ENCODE results near the gene IL1RAPL1. TPM values are rescaled to one million over a fixed set of nuclear protein-coding genes. Genes with fewer than 3 reads are reported as not detected.

IL1RAPL1 gene
- total RNA-seq, 2 experiments from 2014 or later: not detected

GRCh38 chrX:29661290-29661689 is 1074.0 kb downstream of the IL1RAPL1 start:
- no peaks in the 10 kb centered on the region for H3K4me1 Mint-ChIP-seq (ENCODE audit: low read depth)
- POLR2A ChIA-PET: no interaction called here
- intact Hi-C loops (cut with DNase I, micrococcal nuclease): no loop called here
- H3K27ac Mint-ChIP-seq: no peak overlapping the region
- Histone ChIP-seq H3K9me3 (ENCODE audit: control insufficient read depth in 1 of 2, insufficient read depth in 1 of 2, low read length in 2 of 2) (no peaks in the 10 kb centered on the region), H3K36me3 (ENCODE audit: insufficient read depth, low read length) (no peaks in the 10 kb centered on the region), H3K27ac (ENCODE audit: low read depth in 1 of 2, low read length in 2 of 2) (no peak overlapping the region), H3K4me3 (ENCODE audit: low read length) (no peak overlapping the region), H3K27me3 (ENCODE audit: control insufficient read depth in 1 of 2, insufficient read depth in 2 of 2, low read length in 2 of 2) (no peaks in the 10 kb centered on the region), H3K4me1 (ENCODE audit: insufficient read depth, low read length) (no peaks in the 10 kb centered on the region)
- H3K9me3 Mint-ChIP-seq: no peaks in the 10 kb centered on the region
- H3K36me3 Mint-ChIP-seq (ENCODE audit: low read depth): no peaks in the 10 kb centered on the region
- H3K27me3 Mint-ChIP-seq: no peaks in the 10 kb centered on the region
- CTCF ChIA-PET: no interaction called here
- no peak for ATAC-seq (ENCODE audit: poor library complexity)
- DNase-seq: no peak
- TF ChIP-seq, protein P1, sequence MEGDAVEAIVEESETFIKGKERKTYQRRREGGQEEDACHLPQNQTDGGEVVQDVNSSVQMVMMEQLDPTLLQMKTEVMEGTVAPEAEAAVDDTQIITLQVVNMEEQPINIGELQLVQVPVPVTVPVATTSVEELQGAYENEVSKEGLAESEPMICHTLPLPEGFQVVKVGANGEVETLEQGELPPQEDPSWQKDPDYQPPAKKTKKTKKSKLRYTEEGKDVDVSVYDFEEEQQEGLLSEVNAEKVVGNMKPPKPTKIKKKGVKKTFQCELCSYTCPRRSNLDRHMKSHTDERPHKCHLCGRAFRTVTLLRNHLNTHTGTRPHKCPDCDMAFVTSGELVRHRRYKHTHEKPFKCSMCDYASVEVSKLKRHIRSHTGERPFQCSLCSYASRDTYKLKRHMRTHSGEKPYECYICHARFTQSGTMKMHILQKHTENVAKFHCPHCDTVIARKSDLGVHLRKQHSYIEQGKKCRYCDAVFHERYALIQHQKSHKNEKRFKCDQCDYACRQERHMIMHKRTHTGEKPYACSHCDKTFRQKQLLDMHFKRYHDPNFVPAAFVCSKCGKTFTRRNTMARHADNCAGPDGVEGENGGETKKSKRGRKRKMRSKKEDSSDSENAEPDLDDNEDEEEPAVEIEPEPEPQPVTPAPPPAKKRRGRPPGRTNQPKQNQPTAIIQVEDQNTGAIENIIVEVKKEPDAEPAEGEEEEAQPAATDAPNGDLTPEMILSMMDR (IDR thresholded peaks at IDR 0.05): no peak
- no peak overlapping the region for H3K4me3 Mint-ChIP-seq

- H3K9me3 Mint-ChIP-seq: no peaks in the 10 kb centered on the region
- intact Hi-C loops (cut with DNase I, micrococcal nuclease): no loop called here
- POLR2A ChIA-PET: no interaction called here
- DNase-seq (no peak), ATAC-seq (ENCODE audit: poor library complexity) (no peak)
- TF ChIP-seq, protein P1 (IDR thresholded peaks at IDR 0.05): no peak
- CTCF ChIA-PET: no interaction called here
- H3K27ac Mint-ChIP-seq: no peak overlapping the region
- no peak overlapping the region for H3K4me3 Mint-ChIP-seq
- H3K36me3 Mint-ChIP-seq (ENCODE audit: low read depth): no peaks in the 10 kb centered on the region
- H3K4me3 ChIP-seq (ENCODE audit: low read length): no peak overlapping the region
- no peaks in the 10 kb centered on the region for H3K27me3 Mint-ChIP-seq
- H3K27me3 ChIP-seq (ENCODE audit: control insufficient read depth in 1 of 2, insufficient read depth in 2 of 2, low read length in 2 of 2): no peaks in the 10 kb centered on the region
- H3K27ac ChIP-seq (ENCODE audit: low read depth in 1 of 2, low read length in 2 of 2): no peak overlapping the region
- no peaks in the 10 kb centered on the region for H3K4me1 Mint-ChIP-seq (ENCODE audit: low read depth)
- H3K36me3 ChIP-seq (ENCODE audit: insufficient read depth, low read length): no peaks in the 10 kb centered on the region
- H3K4me1 ChIP-seq (ENCODE audit: insufficient read depth, low read length): no peaks in the 10 kb centered on the region
- no peaks in the 10 kb centered on the region for H3K9me3 ChIP-seq (ENCODE audit: control insufficient read depth in 1 of 2, insufficient read depth in 1 of 2, low read length in 2 of 2)
These were observed 1074.9 kb downstream of the IL1RAPL1 start for GRCh38 chrX:29662101-29662500.

- ChIA-PET CTCF (no interaction called here), POLR2A (no interaction called here)
- no peaks in the 10 kb centered on the region for H3K9me3 ChIP-seq (ENCODE audit: control insufficient read depth in 1 of 2, insufficient read depth in 1 of 2, low read length in 2 of 2)
- H3K27ac Mint-ChIP-seq: no peak overlapping the region
- no peak overlapping the region for H3K27ac ChIP-seq (ENCODE audit: low read depth in 1 of 2, low read length in 2 of 2)
- H3K4me1 ChIP-seq (ENCODE audit: insufficient read depth, low read length): no peaks in the 10 kb centered on the region
- H3K36me3 ChIP-seq (ENCODE audit: insufficient read depth, low read length): no peaks in the 10 kb centered on the region
- no peaks in the 10 kb centered on the region for H3K27me3 Mint-ChIP-seq
- ATAC-seq (ENCODE audit: poor library complexity): no peak
- H3K27me3 ChIP-seq (ENCODE audit: control insufficient read depth in 1 of 2, insufficient read depth in 2 of 2, low read length in 2 of 2): no peaks in the 10 kb centered on the region
- TF ChIP-seq, protein P1 (IDR thresholded peaks at IDR 0.05): no peak
- no peak for DNase-seq
- H3K9me3 Mint-ChIP-seq: no peaks in the 10 kb centered on the region
- H3K4me1 Mint-ChIP-seq (ENCODE audit: low read depth): no peaks in the 10 kb centered on the region
- H3K4me3 Mint-ChIP-seq: no peak overlapping the region
- no peak overlapping the region for H3K4me3 ChIP-seq (ENCODE audit: low read length)
- intact Hi-C loops (cut with DNase I, micrococcal nuclease): no loop called here
- H3K36me3 Mint-ChIP-seq (ENCODE audit: low read depth): no peaks in the 10 kb centered on the region
These were observed 1075.7 kb downstream of the IL1RAPL1 start for GRCh38 chrX:29662759-29663503.

Measured in CD4-positive, alpha-beta T cell (primary cell).